HG03571 (cell line): ENCODE measurements around the gene FRMD5.

Source experiments
- ATAC-seq: cut with Tn5 transposase; IDR thresholded peaks from one replicate; pipeline ENCODE4 v1.9.1; 2021; ENCODE audit not compliant: unreplicated experiment

FRMD5 gene

GRCh38 chr15:44163370-44163769 is 31.7 kb downstream of the FRMD5 start:
- no peak for ATAC-seq

- ATAC-seq: no peak
These were observed 34.3 kb downstream of the FRMD5 start for GRCh38 chr15:44160796-44161195.

GRCh38 chr15:44159492-44159891 is 35.6 kb downstream of the FRMD5 start:
- no peak for ATAC-seq

- no peak for ATAC-seq
These were observed 37.0 kb downstream of the FRMD5 start for GRCh38 chr15:44158111-44158510.

- ATAC-seq: no peak
These were observed 37.4 kb downstream of the FRMD5 start for GRCh38 chr15:44157679-44158078.

GRCh38 chr15:44153352-44153751 is 41.7 kb downstream of the FRMD5 start:
- ATAC-seq: no peak

- no peak for ATAC-seq
These were observed 45.8 kb downstream of the FRMD5 start for GRCh38 chr15:44149224-44149623.

- no peak for ATAC-seq
These were observed 46.5 kb downstream of the FRMD5 start for GRCh38 chr15:44148580-44148979.

GRCh38 chr15:44147636-44148035 is 47.4 kb downstream of the FRMD5 start:
- ATAC-seq: no peak

GRCh38 chr15:44145495-44145894 is 49.6 kb downstream of the FRMD5 start:
- ATAC-seq: no peak

GRCh38 chr15:44144992-44145391 is 50.1 kb downstream of the FRMD5 start:
- no peak for ATAC-seq

GRCh38 chr15:44144184-44144583 is 50.9 kb downstream of the FRMD5 start:
- no peak for ATAC-seq

GRCh38 chr15:44137750-44138149 is 57.3 kb downstream of the FRMD5 start:
- no peak for ATAC-seq

GRCh38 chr15:44136991-44137477 is 58.0 kb downstream of the FRMD5 start:
- no peak for ATAC-seq

GRCh38 chr15:44132057-44132456 is 63.0 kb downstream of the FRMD5 start:
- no peak for ATAC-seq

- no peak for ATAC-seq
These were observed 64.3 kb downstream of the FRMD5 start for GRCh38 chr15:44130778-44131177.

- no peak for ATAC-seq
These were observed 65.2 kb downstream of the FRMD5 start for GRCh38 chr15:44129911-44130310.

- ATAC-seq: no peak
These were observed 66.6 kb downstream of the FRMD5 start for GRCh38 chr15:44128443-44128842.

- ATAC-seq: no peak
These were observed 69.2 kb downstream of the FRMD5 start for GRCh38 chr15:44125879-44126278.

GRCh38 chr15:44102675-44103254 is 92.3 kb downstream of the FRMD5 start:
- ATAC-seq: no peak

- ATAC-seq: no peak
These were observed 93.1 kb downstream of the FRMD5 start for GRCh38 chr15:44101944-44102343.

GRCh38 chr15:44101286-44101685 is 93.8 kb downstream of the FRMD5 start:
- ATAC-seq: no peak

GRCh38 chr15:44099671-44100070 is 95.4 kb downstream of the FRMD5 start:
- no peak for ATAC-seq
